ENCODE data around the gene HIKESHI. TPM values are rescaled to one million over a fixed set of nuclear protein-coding genes. Genes with fewer than 3 reads are reported as not detected.
A peak's percentile ranks its signal among the peaks of the same experiment; 100 is the strongest.

The HIKESHI gene
- total RNA-seq, 1 experiment from 2014 or later, result 13.1 TPM

- no peaks in the 10 kb centered on the region for H3K79me2 ChIP-seq (ENCODE audit: low read length)
- H4K20me1 ChIP-seq (ENCODE audit: low read length), result no peaks in the 10 kb centered on the region
- ATAC-seq (peak; percentile 45), DNase-seq (peak; percentile 79)
- no peaks in the 10 kb centered on the region for H3K27me3 ChIP-seq (ENCODE audit: low read length)
- TF ChIP-seq EZH2 (IDR thresholded peaks at IDR 0.05; ENCODE audit: low read length, unreplicated experiment), result no peak
- TF ChIP-seq EZH2phosphoT487 (IDR thresholded peaks at IDR 0.05; ENCODE audit: borderline replicate concordance, low read length), result no peak
- TF ChIP-seq, protein P1, sequence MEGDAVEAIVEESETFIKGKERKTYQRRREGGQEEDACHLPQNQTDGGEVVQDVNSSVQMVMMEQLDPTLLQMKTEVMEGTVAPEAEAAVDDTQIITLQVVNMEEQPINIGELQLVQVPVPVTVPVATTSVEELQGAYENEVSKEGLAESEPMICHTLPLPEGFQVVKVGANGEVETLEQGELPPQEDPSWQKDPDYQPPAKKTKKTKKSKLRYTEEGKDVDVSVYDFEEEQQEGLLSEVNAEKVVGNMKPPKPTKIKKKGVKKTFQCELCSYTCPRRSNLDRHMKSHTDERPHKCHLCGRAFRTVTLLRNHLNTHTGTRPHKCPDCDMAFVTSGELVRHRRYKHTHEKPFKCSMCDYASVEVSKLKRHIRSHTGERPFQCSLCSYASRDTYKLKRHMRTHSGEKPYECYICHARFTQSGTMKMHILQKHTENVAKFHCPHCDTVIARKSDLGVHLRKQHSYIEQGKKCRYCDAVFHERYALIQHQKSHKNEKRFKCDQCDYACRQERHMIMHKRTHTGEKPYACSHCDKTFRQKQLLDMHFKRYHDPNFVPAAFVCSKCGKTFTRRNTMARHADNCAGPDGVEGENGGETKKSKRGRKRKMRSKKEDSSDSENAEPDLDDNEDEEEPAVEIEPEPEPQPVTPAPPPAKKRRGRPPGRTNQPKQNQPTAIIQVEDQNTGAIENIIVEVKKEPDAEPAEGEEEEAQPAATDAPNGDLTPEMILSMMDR (conservative IDR thresholded peaks at IDR 0.05; ENCODE audit: low read depth, low read length), result peak; percentile 75
- no peak overlapping the region for H3K9ac ChIP-seq (ENCODE audit: low read length)
- H3K4me2 ChIP-seq (ENCODE audit: low read length), result no peak overlapping the region
- no peak overlapping the region for H3K27ac ChIP-seq (ENCODE audit: low read length)
- no peaks in the 10 kb centered on the region for H3K9me2 ChIP-seq (replicated peaks; ENCODE audit: low read length)
- H3K9me3 ChIP-seq (ENCODE audit: low read length), result no peaks in the 10 kb centered on the region
- no peak overlapping the region for H2AFZ ChIP-seq (ENCODE audit: low read length)
- H3F3A ChIP-seq (ENCODE audit: low read length, unreplicated experiment), result no peaks in the 10 kb centered on the region
- ChIA-PET POLR2A (ENCODE audit: unreplicated experiment) (no interaction called here), CTCF (no interaction called here)
- no TSS peak for BruUV-seq (replicated peaks)
- no peak overlapping the region for H3K4me3 ChIP-seq (ENCODE audit: low read length)
- no peaks in the 10 kb centered on the region for H3K36me3 ChIP-seq (ENCODE audit: low read depth, low read length)
- intact Hi-C loops (cut with micrococcal nuclease), result loop anchor here (1.0 to 5.0 kb wide), 2 partner anchors 47 to 349 kb away; partner anchors contain the start of gene EED
- H3K4me1 ChIP-seq (ENCODE audit: insufficient read depth, low read length), result no peaks in the 10 kb centered on the region
These were observed 10.4 kb upstream of the HIKESHI start for GRCh38 chr11:86291466-86292262.

GRCh38 chr11:86292912-86293616, 9.0 kb upstream of the HIKESHI start:
- no peak for TF ChIP-seq EZH2phosphoT487 (IDR thresholded peaks at IDR 0.05; ENCODE audit: borderline replicate concordance, low read length)
- TF ChIP-seq, protein P1 (conservative IDR thresholded peaks at IDR 0.05; ENCODE audit: low read depth, low read length), result no peak
- Histone ChIP-seq H3K27me3 (ENCODE audit: low read length) (no peaks in the 10 kb centered on the region), H4K20me1 (ENCODE audit: low read length) (no peaks in the 10 kb centered on the region), H3K4me3 (ENCODE audit: low read length) (no peak overlapping the region), H3K4me2 (ENCODE audit: low read length) (no peak overlapping the region), H3K9me2 (replicated peaks; ENCODE audit: low read length) (no peaks in the 10 kb centered on the region), H3K36me3 (ENCODE audit: low read depth, low read length) (no peaks in the 10 kb centered on the region), H3K9ac (ENCODE audit: low read length) (no peak overlapping the region), H3K9me3 (ENCODE audit: low read length) (no peaks in the 10 kb centered on the region), H3K79me2 (ENCODE audit: low read length) (no peaks in the 10 kb centered on the region), H3F3A (ENCODE audit: low read length, unreplicated experiment) (no peaks in the 10 kb centered on the region), H2AFZ (ENCODE audit: low read length) (no peak overlapping the region), H3K4me1 (ENCODE audit: insufficient read depth, low read length) (no peaks in the 10 kb centered on the region), H3K27ac (ENCODE audit: low read length) (no peak overlapping the region)
- BruUV-seq (replicated peaks), result no TSS peak
- POLR2A ChIA-PET (ENCODE audit: unreplicated experiment), result no interaction called here
- DNase-seq (no peak), ATAC-seq (no peak)
- CTCF ChIA-PET, result no interaction called here
- intact Hi-C loops (cut with micrococcal nuclease), result loop anchor here (5.0 kb wide), 1 partner anchor 351 kb away; no protein-coding TSS in a partner anchor

GRCh38 chr11:86294026-86294425, 8.0 kb upstream of the HIKESHI start:
- H3K4me1 ChIP-seq (ENCODE audit: insufficient read depth, low read length), result no peaks in the 10 kb centered on the region
- POLR2A ChIA-PET (ENCODE audit: unreplicated experiment), result no interaction called here
- ATAC-seq (no peak), DNase-seq (no peak)
- H3K27ac ChIP-seq (ENCODE audit: low read length), result no peak overlapping the region
- H3F3A ChIP-seq (ENCODE audit: low read length, unreplicated experiment), result no peaks in the 10 kb centered on the region
- H3K27me3 ChIP-seq (ENCODE audit: low read length), result no peaks in the 10 kb centered on the region
- BruUV-seq (replicated peaks), result no TSS peak
- no peaks in the 10 kb centered on the region for H3K9me3 ChIP-seq (ENCODE audit: low read length)
- H3K79me2 ChIP-seq (ENCODE audit: low read length), result no peaks in the 10 kb centered on the region
- intact Hi-C loops (cut with micrococcal nuclease), result loop anchor here (5.0 kb wide), 1 partner anchor 352 kb away; no protein-coding TSS in a partner anchor
- no peaks in the 10 kb centered on the region for H3K9me2 ChIP-seq (replicated peaks; ENCODE audit: low read length)
- CTCF ChIA-PET, result no interaction called here
- TF ChIP-seq, protein P1 (conservative IDR thresholded peaks at IDR 0.05; ENCODE audit: low read depth, low read length), result no peak
- no peaks in the 10 kb centered on the region for H4K20me1 ChIP-seq (ENCODE audit: low read length)
- H3K4me2 ChIP-seq (ENCODE audit: low read length), result no peak overlapping the region
- H3K9ac ChIP-seq (ENCODE audit: low read length), result no peak overlapping the region
- H3K36me3 ChIP-seq (ENCODE audit: low read depth, low read length), result no peaks in the 10 kb centered on the region
- no peak overlapping the region for H2AFZ ChIP-seq (ENCODE audit: low read length)
- no peak overlapping the region for H3K4me3 ChIP-seq (ENCODE audit: low read length)
